Inferior parietal cortex (tissue), 1 donor: Measurements from ENCODE around the gene FANCM.

Experiments used
- DNase-seq: peaks from one replicate; pipeline ENCODE4 v3.0.0-alpha.2; 2016; ENCODE audit errors: extremely low spot score

FANCM gene, protein sequence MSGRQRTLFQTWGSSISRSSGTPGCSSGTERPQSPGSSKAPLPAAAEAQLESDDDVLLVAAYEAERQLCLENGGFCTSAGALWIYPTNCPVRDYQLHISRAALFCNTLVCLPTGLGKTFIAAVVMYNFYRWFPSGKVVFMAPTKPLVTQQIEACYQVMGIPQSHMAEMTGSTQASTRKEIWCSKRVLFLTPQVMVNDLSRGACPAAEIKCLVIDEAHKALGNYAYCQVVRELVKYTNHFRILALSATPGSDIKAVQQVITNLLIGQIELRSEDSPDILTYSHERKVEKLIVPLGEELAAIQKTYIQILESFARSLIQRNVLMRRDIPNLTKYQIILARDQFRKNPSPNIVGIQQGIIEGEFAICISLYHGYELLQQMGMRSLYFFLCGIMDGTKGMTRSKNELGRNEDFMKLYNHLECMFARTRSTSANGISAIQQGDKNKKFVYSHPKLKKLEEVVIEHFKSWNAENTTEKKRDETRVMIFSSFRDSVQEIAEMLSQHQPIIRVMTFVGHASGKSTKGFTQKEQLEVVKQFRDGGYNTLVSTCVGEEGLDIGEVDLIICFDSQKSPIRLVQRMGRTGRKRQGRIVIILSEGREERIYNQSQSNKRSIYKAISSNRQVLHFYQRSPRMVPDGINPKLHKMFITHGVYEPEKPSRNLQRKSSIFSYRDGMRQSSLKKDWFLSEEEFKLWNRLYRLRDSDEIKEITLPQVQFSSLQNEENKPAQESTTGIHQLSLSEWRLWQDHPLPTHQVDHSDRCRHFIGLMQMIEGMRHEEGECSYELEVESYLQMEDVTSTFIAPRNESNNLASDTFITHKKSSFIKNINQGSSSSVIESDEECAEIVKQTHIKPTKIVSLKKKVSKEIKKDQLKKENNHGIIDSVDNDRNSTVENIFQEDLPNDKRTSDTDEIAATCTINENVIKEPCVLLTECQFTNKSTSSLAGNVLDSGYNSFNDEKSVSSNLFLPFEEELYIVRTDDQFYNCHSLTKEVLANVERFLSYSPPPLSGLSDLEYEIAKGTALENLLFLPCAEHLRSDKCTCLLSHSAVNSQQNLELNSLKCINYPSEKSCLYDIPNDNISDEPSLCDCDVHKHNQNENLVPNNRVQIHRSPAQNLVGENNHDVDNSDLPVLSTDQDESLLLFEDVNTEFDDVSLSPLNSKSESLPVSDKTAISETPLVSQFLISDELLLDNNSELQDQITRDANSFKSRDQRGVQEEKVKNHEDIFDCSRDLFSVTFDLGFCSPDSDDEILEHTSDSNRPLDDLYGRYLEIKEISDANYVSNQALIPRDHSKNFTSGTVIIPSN (N-terminal part only)

DNA sequence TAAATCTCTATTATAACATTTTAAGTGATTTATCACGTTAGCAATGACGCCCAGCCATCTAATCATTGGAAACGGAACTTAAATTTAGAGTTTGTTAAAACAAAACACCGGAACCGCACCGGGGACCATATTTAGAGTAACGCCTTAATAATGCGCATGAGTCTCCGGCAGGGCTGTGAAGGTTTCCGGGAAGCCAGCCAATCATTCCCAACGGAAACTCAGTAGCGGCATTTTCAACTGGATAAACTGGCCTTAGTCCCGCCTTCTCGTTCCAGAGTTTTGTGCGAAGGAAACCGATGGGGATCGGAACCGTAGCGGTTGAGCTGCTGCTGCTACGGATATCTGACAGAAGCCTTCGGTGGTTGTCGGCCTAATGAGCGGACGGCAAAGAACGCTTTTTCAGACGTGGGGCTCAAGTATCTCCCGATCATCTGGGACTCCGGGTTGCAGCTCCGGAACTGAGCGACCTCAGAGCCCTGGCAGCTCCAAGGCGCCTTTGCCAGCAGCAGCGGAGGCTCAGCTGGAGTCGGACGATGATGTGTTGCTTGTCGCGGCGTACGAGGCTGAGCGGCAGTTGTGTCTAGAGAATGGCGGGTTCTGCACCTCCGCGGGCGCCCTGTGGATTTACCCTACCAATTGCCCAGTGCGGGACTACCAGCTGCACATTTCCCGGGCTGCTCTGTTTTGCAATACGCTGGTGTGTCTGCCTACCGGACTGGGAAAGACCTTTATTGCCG is at the start of gene FANCM:
Gene FANCM (plus strand): TSS at position 272 of the 737 bp plus-strand sequence. CDS start 102 bp downstream, at position 374.
- peak; percentile 99 for DNase-seq

DNA sequence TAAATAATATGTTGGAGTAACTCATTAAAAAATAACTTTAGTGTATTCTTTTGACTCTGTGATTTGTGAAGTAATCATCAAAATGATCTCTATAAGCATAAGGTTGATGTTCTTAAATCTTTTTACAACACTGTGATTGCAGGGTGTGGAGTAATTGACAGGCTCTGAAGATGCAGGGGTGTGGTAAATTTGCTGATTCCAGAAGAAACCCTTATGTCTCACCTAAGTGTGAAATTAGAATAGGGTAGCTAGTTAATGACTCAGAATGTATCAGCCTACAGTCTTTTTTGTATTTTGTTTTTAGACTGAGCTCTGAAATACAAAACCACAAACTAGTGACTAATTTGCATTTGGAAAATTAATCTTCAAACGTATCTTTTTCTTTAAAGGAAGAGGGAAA is 45.9 kb upstream of the FANCM start:
- no peak for DNase-seq

DNA sequence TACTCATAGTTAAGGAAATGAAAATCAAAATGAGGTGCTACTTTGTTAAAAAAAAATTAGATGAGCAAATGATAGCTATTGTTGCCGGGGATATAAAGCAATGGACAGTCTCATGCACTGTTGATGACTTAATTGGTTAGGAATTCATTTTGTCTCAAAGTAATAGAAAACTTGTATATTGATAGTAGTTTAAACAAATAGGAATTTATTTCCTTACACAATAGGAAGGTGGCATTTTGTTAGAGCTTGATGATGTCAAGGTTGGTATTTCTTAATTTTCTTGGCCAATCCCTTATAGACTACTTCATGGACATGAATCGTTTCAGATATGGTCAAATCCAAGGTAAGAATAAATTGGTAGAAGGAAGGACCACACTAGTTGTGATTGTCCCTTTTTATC is 44.0 kb upstream of the FANCM start:
- no peak for DNase-seq

DNA sequence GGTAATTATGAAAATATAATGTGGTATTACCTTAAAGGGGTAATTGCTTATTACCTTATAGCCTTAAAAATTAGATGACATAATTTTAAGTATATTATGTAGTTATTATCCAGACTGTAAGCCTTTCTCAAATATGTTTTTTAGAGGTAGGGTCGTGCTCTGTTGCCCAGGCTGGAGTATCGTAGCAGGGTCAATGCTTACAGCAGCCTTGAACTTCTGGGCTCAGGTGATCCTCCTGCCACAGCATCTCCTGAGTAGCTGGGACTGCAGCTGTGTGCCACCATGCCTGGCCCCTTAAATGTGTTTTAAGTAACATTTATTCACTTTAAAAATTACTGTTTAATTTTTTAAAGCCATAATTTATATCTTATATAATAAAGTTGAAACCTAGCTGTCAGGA is 41.5 kb upstream of the FANCM start:
- DNase-seq, result no peak

DNA sequence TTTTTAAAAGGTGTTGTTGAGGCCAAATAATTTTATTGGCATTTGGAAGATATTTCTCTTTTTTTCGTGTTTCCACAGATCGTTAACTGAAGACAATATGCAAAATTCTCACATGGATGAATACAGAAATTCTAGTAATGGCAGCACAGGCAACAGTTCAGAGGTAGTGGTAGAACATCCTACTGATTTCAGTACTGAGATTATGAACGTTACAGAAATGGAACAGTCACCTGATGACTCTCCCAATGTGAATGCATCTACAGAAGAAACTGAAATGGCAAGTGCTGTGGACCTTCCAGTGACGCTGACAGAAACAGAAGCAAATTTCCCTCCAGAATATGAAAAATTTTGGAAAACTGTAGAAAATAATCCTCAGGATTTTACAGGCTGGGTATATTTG is 40.6 kb upstream of the FANCM start:
- no peak for DNase-seq

DNA sequence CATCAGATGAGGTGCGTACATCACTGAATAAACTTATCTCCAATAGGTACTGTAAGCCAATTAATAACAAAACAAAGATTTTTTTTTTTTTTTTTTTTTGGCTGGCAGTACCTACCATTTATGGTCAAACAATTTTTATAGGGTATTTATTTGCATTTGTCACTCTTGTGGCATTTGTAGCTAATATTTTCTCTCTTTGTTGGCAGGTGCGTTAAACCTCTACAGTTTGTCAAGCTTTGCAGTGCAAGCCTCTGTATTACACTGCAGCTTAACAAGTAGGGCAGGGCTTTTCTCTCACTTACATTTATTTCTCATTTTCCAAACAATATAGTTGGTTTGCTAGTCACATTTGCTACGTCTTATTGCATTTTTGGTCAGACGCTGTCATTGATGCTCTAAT is 39.5 kb upstream of the FANCM start:
- DNase-seq, result no peak

DNA sequence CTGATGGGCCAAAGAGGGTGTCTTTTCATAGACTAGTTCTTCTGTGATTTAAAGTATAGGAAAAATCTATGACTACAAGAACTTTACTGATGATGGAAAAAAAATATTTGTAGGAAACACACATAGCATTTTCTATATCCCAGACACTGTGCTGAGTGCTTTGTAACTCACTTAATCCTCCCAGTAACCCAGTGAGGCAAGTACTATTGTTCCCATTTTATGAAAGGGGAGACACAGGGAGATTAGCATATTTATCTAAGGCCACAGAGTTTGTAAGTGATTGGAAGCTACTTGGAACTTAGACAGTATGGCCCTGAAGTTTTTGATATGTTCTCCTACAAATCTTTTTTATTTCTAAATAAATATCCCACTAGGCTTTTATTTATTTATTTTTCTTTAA is 31.9 kb upstream of the FANCM start:
- DNase-seq, result no peak

DNA sequence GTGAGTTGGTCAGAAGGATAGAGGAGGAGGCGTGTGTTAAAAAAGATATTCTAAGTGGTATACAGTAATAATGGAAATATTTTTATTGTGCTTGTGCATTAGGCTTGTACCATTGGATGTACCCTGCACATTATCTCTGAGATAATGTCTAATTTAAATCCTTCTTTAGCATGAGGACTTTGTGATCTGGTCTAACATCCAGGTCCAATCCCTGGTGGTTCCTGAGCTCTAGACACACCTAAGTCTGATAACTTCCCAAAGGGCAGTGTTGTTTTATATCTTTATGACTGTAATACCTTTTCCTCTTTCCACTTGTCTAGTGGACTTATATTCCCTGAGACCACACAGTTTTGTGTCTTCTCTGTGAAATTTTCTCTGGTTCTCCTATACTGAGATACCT is 31.2 kb upstream of the FANCM start:
- DNase-seq, result no peak

DNA sequence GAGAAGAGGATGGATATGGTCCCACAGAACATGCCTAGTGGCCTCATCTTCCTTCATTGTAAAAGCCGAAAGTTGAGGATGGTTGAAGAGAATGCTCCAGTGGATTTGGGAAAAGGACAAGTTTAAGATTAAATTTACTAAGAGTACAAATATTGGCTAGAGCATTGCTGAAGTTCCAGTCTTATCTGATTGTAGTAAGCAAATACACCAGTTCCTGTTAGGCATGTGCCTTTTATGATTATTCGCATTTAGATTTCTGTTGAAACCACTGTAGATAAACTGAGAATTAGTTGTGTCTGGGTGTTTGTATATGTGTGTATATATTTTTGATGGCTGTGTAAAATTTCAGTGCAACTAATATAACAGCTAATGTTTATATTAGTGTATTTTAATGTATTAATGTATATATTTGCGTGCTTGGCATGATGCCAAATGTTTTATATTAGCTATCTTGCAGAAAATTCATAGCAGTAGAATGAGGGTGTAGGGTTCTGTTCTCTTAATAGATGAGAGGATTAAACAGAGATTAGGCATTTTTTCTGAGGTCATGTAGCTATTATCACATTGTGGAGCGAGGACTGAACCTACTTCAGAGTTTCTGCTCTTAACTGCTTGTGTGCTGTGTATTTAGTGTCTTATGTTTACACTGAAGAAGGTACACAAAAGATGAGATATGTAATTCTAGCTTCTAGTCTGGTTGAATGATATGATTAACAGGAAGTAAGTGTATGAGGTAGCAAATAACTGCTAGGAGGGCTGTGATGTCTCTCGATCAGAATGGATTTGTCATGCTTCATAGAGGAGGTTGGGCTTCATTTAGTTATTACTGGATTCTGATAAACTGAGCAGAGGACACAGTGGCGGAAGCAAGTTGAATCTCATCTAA is 22.6 kb upstream of the FANCM start:
- DNase-seq, result no peak

DNA sequence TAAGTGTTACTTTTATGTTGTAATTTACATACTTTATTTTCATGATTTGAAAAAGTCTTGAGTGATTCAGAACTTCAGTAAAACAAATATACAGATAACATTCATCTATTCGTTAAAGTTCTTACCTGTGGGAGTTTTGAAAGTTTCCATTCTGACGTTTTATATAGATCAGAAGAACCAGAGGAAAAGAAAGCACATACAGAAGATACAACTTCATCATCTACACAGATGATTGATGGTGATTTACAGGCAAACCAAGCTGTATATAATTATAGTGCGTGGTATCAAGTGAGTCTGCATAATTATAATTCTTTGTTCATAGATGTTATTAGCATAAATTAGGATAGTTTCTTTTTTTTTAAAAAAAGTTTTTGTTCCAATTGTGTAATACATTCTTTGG is 21.4 kb upstream of the FANCM start:
- no peak for DNase-seq

DNA sequence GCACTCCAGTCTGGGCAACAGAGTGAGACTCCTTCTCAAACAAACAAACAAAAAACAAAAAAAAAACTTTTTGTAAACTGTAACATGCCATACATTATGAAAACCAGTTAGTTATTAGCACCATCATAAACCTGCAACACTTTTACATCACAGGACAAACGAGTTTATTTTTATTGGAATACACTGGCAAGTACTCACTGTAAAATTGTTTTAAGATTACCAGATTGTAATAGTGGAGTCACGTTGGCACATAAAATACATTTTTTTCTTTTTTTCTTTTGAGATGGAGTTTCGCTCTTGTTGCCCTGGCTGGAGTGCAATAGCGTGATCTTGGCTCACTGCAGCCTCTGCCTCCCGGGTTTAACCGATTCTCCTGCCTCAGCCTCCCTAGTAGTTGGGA is 17.1 kb upstream of the FANCM start:
- DNase-seq, result no peak

DNA sequence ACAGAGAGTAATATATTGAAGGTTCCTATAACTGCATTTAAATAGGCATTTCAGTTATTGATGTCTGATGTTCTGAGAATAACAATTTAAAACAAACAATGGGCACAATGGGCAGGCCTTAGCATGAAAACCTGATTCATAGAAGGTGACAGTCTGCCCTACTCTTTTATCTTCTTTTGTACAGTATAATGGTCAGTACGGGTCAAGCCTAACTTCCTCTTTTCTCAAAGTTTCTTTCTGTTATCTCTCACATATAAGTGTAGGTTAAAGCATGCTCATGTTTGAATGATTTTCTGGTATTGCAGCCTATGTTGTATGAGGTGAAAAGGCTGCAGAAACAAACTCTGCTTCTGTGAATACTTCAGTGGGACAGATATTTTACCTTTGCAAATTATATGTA is 15.6 kb upstream of the FANCM start:
- no peak for DNase-seq

DNA sequence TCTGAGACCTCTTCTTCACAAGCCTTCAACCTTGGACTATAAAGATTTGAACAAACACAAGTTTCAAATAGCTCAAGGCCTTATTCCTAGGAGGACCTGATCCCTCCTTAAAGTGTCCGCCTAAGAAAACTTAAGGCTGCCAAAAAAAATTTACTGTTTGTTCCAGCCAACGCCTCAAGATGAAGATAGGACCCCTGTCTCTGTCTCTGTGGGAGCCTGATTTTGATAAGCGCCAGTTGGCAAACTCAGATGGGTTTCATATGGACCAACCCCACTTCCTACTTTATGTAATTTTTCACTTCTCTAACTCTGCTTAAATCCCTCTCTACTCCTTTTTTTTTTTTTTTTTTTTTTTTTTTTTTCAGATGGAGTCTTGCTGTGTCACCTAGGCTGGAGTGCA is 12.5 kb upstream of the FANCM start:
- no peak for DNase-seq

DNA sequence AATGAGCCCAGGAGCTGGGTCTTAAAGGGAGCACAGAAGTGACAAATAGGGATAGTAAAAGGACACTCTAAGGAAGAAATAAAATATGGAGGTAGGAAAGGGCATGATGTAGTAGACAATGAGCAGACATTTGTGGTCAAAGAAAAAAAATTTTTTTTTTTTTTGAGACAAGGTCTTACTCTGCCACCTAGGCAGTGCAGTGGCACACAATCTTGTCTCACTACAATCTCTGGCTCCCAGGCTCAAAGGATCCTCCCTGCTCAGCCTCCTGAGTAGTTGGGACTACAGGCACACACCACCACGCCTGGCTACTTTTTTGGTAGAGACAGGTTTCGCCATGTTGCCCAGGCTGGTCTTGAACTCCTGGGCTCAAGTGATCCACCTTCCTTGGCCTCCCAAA is 10.0 kb upstream of the FANCM start:
- no peak for DNase-seq

DNA sequence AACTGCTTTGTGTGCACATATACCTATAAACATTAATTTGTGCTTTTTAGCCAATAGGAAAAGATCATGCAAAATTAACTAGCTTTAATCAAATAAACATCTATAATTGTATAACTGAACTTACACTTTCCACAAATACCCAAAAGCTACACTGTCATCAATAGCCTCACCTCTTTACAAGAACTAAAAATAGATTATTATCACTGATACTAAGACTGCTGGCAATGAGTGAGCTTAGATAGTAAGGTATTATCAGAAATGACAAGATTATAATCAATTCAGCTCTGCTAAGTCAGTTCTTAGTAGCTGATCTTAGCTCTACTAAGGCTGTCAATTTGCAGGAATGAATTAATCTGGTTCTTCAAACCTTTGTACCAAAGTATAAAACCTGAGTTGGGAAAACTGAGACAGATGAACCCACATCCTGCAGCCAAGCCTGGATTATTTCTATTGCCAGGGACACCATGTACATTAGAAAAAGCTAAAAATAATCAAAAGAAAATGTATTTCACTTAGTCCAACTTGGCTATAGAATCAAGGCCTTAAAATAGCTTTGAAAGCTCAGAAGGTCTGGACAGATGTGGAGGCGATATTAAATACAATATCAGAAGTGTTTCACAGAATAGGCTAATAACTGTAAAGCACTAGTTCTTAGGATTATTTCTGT is 6.6 kb upstream of the FANCM start:
- no peak for DNase-seq

DNA sequence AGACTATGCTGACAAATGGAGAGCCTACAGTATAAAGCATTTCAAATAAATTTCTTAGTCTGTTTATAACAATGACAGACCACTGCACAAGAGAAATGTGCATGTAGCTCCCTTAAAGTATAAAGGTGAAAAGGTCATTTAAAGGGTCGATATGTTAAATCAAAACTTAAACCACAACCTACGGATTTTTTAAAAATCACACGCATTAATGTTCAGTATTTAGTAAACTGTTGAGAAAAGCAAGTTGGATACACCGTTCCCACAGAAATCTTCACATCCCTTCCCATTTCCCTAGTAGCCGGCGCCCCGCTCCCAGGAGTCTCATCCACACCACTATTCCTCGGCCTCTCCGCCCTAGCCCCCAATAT is 2.1 kb upstream of the FANCM start:
- DNase-seq, result no peak

DNA sequence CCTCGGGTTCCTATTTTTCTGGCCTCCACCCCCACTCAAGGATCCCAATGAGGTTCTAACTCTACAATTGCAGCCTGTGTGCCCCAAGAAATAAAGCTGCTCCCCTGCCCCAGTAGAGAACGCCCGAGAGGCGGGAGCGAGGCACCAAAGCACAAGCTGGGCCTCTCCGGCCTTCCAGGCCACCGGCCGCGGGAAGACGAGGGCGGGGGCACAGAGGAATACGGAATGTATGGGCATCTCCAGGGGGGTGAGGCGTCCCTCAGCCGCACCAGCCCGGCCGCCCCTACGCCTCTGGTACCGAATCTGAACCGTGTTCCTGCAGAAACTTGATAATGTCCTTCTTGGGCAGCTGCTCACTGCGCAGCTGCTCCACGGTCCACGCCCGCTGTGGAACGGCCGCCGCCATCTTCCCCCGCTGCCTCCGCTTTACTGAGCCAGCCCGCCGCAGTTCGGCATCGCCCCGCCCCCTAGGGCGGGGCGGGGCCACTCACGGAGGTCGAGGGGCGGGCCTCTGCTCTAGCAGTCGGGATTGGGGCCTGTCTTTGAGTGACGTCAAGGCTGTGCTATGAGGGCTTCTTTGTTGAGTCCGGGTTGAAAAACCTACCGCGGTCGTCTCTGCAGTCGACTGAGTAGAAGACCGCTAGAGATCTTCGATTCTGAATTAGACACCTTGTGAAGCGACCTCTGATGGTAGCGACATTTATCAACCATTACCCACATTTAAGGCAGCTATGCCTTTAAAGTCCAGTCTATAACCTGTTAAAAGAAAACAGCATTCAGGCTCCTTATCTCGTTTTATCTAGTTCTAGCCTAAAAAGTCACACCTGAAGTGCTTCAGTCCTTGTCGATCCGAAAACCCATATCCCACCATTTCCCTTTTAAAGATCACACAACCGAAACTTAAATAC is 1.4 kb upstream of the FANCM start, which contains the start of gene FKBP3:
Gene FKBP3 (minus strand): TSS at position 431 of the 908 bp plus-strand sequence. CDS start 25 bp downstream, at position 406.
- DNase-seq, result peak; percentile 98

DNA sequence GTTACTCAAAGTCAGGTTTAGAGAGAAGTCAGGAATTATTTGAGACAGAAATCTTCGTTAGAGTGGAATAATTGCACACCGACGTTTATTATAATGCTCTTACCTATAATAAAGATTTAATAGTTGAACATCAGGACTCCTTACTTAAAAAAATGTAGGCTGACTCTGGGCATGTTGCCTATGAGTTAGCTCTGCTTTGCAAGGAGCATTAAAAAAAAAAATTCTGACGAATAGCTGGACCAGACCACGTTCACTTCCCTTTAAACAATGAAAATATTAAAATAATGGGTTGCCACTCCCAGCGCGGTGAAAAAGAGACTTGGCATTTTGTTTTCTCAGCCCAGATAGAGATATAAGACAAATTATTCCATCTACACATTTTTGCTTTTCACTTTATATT is 574 bp upstream of the FANCM start:
- DNase-seq, result no peak

DNA sequence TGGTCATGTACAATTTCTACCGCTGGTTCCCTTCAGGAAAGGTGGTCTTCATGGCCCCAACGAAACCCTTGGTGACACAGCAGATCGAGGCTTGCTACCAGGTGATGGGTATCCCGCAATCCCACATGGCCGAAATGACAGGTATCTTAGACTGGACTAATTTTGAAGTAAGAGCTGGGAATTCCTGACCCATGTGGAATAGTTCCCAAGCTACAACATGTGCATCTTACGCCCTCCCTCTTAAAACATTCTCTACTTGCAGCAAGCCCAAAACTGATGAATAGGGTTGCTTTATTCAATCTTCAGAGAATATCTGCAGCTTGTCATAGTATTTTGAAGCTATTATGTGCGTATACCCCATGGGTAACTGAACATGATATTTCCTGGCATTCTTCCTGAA is 669 bp downstream of the FANCM start:
- no peak for DNase-seq
